NOMO-1 (cell line): ENCODE measurements around the gene PCBP4.
A peak's percentile ranks its signal among the peaks of the same experiment; 100 is the strongest.

ENCODE experiments used
- DNase-seq, 2 experiments: peaks; one replicate each; lab custom pipeline; 2025; ENCODE audit not compliant: unreplicated experiment in 2 of 2; lab: John Stamatoyannopoulos, UW

Gene PCBP4

DNA sequence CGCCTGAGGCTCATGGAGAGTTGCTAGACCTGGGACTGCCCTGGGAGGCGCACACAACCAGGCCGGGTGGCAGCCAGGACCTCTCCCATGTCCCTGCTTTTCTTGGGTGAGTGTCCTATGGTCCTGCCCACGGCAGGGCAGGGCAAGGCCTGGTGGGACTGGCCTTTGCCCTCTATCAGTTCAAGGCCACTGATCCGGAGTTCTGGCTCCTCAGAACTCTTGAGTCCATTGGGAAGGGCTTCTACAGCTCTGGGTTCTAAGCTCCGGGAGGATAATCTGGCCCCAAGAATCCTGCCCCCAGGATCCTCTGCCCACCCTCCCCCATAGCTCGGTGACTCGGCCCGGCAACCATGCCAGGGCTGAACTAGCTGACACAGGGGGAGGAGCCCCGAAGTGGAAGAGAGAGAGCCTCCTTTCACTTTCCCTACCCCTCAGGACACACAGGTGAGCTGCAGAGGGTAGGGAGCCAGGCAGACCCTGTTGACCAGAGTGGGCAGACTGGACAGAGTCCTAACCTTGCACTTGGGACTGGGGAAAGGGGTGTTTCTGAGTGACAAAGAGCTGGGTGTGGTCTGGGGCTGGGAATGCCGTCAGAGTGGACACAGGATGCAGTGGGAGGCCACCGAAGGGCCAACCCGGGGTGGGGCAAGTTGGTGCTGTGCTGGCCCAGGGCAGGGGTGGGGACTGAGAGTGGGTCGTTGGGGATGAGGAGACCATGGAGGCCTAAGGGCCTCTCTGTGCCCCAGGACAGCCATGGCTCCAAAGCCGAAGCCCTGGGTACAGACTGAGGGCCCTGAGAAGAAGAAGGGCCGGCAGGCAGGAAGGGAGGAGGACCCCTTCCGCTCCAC lies 24.4 kb downstream of the PCBP4 start:
- peak; percentile 38 to 47 for DNase-seq

DNA sequence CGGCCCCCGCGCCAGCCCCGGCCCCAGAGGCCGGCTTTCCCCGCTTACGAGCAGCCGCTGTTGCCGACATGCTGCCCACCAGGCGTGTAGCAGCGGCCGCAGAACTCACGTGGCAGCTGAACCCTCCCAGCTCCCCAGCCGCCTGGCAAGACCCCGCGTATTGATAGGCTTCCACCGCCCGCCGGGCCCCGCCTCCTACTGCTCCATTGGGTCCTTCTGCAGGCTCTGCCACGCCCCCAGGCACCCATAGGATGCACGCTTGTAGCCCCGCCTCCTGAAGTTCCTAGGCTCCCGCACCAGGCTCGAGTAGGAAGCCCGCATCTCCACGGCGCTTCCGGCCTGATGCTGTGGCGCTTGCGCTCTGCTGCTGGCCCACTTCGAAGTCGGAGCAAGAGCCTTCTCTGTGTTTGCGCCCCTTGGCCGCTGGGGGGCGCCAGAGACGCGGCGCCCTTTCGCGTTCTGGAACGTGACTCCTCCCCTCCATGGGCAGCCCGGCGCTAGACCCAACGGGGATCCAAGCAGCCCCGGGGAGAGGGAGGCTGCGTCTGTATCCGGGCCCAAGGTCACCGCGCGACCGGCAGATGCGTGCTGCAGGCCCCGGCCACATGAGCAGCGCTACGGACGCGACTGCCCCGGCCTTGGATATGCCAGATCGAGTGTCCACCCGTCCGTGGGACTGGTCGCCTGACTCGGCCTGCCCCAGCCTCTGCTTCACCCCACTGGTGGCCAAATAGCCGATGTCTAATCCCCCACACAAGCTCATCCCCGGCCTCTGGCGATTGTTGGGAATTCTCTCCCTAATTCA lies 25.3 kb downstream of the PCBP4 start, which contains the start of the genes PARP3 and RRP9:
TSS of gene PARP3 (plus strand) at position 566 of the 805 bp plus-strand sequence. CDS start 993 bp downstream, outside the sequence.
TSS of gene RRP9 (minus strand) at position 107 of the 805 bp plus-strand sequence. CDS start at position 70, 37 bp downstream.
- DNase-seq, result peak; percentile 100

DNA sequence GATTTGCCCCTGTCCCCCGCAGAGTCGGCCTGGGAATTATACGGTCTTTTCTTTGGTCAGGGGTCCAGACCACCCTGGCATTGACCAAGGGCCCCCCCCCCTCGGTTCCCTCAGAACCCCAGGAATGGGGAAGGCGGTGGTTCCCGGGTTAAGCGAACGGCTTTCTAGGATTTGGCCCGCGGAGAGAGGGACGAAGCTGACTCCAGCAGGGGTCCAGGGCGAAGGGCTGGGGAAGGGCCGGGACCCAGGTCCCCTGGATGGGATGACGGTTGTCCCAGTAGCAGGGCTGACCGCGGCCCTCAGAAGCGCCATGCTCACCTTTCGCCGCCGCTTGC lies 25.8 kb downstream of the PCBP4 start:
- DNase-seq, result no peak

DNA sequence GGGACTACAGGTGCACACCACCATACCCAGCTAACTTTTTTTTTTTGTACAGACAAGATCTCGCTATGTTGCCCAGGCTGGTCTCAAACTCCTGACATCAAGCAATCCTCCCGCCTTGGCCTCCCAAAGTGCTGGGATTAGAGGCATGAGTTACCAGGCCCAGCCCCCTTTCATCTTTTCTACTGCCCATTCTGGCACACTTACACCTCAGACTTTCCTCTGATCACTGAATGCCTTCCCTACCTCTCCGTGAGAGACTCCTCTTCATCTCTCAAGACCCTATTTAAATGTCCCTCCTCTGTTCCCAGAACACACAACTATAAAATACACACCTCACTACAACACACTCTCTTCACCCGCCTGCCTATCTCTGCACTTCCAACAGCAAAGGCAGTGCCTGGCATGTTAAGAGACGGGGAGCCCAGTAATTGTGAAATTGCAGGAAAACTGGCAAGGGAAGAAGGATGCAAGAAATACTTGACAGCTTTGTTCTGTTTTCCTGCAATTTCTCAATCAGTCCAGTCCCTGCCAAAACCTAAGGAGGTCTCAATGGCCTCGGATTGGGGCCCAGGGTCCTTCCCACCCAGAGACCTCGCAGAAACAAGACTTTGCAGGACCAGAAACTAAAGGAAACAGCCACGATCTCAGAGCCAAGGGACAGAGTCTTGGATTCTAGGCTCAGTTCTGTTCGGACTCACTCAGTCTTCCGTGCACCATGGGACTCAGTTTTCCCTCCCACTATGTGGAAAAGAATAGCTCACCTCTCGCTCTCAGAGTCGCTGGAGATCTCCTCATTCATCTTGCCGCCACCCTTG lies 26.4 kb downstream of the PCBP4 start:
- no peak for DNase-seq

DNA sequence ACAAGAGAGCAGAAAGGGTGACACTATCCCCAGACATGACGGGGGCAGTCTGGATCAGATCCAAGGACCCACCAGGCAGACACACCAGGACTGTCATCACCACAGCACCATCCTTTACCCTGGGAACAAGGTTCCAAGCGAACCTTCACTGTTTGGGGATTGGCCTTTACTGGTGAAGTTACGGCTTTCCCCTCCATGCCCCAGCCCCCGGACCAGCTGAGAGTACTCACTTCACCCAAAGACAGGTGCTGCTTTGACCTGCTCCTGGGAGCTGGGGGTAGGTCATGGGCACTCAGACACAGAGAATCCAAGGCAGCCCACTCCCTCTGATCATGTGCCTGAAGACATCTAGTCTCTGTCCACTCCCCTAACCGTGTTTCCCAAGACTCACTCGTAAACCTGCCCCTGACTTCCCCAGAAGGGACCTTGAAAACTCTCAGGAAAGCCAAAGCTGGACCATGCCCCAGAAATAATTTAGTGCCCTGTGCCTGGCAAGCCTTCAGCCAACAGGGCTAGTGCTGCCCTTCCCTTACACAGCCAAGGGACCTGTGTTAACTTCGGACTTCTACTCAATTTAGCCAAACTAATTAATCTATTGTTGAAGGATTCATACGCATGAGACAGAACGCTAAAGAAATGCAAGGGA lies 28.4 kb downstream of the PCBP4 start:
- DNase-seq, result no peak

DNA sequence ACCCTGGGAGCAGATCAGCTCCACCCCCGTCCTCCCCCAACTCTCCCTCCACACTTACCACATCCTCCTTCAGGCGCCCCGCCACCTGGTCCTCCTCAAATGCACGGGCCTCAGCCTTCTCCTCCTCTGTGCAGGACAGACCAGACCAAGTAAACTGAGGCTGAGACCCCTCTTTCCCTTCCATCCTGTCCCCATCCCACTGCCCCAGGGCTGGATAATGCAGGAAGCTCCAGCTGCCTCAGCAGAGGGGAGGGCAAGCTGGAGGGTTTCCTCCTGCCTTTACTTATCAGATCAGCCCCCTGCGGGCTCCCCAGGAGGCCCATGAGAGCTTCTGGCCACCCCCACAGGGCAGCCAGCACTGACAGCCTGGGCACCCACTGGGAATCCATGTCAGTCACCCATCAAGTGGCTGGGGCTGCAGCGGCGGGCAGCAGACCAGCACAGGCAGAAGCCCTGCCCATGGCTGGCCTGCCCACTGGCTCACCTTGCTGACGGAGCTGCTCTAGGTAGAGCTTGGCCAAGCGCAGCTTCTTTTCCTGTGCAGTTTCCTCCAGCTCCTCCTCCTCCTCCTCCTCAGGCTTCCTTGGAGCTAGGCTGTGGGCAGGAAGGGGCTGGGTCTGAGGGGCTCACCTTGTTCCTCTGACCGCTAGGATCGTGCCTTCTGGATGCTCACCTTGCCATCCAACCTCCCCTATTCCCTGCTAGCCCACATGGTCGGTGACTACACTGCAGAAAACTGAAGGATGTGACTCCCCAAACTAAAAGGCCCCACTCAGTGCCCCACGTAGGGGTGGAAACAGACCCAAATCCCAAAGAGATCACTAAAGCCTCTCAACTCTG lies 29.4 kb downstream of the PCBP4 start:
- no peak for DNase-seq

DNA sequence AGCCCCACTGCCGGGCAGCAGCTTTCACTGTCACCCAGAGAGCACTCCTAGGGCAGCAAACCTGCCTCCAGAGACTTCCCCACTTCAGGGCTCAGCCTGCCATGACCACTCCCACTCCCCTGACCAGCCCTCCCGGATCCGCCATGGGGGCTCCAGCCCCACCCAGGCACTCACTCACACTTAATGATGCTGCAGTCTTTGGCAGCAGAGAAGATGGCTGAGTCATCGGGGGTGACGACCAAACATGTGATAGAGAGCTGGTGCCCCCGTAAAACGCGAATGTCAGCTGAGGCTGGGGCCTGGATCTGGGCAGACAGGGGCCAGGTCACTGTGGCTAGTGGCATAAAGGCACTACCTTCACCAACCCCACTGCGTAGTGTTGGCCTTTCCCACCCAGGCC lies 30.2 kb downstream of the PCBP4 start:
- no peak for DNase-seq

DNA sequence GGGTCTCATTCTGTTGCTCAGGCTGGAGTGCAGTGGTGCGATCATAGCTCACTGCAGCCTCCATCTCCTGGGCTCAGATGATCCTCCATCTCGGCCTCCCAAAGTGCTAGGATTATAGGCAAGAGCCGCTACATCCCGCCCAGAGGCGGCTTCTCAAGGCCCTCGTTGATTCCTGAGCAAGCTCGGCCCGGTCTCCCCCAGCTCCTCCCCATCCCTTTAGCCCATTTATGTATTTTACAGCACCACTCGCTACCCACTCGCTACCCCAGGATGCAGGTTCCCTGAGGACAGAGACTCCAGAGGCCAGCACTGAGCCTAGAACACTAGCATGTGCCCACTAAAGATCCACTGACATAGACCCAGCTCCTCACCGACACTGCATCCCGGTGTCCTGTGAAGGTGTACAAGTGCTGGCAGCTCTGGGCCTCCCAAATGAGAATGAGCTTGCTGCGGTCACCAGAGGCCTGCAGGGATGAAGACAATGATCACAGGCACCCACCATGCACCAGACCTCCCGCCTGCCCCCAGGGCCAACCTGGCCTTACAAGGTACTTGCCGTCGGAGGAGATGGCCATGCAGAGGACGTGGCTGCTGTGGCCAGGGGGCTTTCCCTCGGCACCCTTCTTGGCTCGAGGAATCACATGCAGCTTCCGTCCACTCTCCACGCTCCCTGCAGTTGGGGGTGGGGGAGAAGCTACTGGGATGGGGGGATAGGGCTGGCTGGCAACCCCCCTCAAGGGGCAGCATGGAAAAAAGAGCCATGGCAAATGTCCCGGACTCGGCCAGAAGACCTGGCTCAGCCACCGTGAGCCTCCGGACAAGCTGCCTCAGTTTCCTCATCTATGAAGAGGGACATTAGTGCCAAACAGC lies 31.1 kb downstream of the PCBP4 start:
- no peak for DNase-seq

DNA sequence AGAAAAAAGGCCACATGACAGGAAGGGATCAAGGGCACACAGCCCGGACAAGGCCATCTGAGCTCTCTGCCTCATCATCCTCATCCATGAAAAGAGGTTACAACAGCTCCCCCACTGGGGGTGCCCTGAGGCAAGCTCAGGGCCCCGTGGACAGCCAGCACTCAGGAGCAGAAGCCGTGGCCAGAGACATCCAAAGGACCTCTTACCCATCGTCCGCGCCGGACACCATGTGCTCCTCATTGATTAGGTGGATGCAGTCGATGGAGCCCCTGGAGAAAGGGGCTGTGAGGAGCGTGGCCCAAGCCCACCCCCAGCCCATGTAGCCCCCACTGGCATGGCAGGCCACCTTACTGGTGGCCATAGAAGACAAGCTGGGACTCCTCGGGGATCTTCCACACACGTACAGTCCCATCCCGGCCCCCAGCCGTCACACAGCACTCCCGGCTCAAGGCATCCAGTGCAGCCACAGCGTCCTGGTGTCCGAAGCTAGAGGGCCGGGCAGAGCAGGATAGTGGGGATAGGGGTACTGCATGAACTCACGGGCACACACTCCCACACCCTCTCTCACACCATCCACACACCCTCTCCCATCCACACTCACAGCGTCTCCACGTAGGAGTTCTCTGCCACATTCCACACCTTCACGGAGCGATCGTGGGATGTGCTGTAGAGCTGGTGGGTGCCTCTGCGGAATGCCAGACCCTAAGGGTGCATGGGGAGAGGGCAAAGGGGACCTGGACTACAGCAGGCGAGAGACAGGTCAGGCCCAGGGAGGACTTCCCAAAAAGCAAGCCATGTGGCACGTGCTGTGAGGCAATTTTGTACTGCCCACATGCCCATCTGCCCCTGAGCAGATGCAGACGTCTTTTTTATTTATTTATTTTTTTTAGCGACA lies 32.0 kb downstream of the PCBP4 start:
- no peak for DNase-seq

DNA sequence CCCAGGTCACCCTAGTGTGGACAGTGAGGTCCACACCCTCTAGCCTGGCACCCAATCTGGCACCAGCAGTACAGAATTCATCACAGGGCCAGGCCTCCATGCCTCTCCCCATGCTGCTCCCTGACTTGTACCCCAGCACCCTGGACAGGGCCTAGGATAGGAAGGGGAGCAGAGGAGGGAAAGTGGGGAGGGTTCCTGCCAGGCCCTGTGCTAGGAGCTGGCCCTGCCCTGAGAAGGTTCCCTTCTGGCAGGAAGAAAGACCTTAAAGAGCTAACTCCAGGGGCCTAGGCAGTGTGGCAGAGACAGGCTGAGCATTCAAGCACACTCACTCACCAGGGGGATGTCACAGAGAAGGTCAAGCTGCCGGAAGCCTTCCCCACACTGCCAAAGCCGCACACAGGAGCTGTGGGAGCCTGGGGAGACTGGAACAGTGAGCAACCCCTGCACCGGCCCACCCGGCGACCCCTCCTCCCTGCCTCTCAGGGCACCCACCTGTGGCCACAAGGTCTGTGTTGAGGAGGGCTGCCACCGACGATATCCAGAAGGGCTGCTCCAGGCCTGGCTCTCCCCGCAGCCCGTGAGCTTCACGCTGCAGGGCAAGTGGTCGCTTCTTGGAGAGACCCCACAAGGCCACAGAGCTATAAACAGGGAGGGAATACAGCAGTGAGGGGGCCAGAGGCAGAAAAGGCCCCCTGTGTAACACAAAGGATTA lies 33.0 kb downstream of the PCBP4 start:
- no peak for DNase-seq

DNA sequence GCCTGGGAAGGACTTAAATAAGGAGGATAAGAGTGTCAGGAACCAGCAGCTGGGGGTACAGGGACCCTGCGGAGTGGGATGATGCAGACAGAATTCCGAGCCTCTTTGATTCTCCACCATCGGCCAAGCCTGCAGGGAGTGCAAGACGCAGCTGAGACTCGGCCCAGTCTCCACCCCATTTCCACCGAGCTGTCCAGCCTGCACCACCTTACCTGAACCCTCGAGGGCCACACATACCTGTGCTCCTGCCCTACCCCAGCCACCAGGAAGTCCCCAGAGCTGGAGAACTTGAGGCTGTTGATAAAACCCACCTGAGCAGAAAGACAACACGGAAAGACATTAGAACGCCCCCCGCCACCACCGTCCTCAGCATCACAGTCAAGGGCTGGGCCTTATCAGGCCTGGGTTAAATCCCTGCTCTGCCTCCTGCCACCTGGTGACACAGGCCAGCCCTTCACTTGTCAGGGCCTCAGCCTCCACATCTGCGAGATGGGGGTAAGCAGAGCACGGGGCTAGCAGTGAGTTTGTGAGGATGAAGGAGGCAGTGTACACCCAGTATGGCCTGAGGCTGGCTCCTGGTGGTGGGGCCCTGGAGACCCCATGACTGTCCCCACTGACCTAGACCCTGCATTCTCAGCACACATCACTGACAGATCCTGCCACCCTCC lies 33.6 kb downstream of the PCBP4 start:
- no peak for DNase-seq

DNA sequence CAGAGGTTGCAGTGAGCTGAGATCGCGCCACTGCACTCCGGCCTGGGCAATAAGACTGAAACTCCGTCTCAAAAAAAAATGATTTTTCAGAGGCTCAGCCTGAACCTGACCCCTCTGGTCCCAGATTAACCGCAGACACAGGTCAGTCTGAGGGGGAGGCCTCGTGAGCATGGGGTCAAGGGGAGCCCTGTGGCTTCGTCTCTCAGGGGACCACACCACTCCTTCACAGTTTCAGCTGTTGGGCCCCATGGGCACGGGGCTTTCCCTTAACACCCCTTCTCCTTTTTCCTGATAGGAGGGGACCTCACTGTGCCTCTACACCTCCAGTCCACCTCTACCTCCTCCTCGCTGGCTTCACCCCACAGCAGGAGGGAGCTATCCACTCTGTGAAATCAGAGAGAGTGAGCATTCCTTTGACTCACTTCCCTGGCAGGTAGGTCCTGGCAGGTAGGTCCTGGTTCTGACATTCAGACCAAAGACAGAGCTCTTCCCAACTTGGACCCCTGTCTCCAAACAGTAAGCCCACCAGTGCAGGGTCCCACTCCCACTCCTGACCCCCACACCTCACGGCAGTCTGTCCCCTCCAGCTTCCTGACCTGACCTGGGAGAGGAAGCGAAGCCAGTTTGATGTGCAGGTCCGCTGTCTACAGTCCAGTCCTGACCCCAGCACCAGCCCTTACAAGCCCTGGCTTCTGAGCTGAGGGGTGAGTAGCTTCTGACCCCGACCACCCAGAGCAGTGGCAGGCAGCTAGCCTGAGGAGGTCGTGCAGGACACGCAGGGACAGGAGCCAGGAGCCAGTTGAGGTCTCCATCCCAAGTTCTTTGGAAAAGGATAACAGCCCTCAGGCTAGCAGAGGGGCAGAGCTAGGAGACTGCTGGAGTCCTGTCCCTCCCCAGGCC lies 34.5 kb downstream of the PCBP4 start:
- no peak for DNase-seq

DNA sequence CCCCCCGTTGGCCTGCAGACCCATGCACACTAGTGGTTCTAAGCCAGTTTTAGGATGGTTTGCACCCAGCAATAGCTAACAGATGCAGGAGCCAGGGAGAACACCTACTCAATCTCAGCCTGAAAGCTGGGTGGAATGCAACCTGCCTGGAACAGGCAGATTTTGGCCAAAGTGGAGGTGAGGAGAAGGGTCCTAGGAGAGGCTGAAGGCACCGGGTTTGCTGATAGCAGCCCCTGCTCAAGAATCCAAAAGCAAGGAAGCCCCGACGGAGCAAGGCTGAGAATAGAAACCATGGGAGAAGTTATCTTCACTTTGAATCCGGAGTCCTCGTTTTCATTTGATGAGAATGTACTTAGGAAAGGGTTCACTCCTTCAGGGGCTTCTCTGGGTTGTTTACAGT lies 35.5 kb downstream of the PCBP4 start:
- no peak for DNase-seq

DNA sequence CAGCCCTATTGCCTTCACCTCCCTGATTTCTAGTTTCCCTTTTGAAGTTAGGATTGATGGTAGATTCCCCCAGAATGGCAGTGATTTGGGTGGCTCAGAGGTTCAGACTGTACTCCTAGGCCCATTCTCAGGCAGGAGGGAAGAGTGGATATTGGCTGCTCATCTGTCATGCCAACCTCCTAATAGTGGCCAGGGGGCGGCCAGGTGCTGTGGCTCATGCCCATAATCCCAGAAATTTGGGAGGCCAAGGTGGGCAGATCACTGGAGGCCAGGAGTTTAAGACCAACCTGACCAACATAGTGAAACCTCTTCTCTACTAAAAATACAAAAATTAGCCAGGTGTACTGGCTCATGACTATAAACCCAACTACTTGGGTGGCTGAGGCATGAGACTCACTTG lies 36.8 kb downstream of the PCBP4 start:
- no peak for DNase-seq

DNA sequence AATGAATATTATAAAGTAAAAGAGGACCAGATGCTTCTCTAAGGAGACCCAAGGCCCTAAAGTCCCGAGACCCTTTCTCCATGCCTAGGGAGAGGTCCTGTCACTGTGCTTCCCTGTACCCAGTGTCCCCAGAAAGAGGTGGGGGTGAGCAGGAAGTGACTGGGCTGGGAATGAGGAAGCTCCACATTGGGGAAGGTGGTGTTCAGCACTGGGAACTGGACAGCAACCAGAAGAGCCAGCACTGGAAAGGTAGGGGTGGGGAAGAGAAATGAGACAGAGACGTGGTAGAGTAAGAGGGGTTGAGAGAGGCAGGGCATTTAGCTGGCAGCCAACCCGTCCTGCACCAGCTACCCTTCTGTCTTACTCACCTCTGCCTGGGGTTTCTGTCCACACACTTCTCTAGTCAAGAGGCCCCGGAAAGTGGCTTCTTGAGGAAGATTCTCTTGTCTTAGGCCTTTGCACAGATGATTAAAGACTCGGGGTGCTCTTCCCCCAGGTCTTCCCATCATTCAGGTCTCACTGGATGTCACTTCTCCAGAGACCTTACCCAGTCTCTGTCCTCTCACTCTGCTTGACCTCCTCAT lies 37.7 kb downstream of the PCBP4 start:
- DNase-seq, result peak in 1 of 2 experiments; percentile 14
